Loucy (cell line): ENCODE results near the gene ZNF521.

ENCODE experiments used
- EZH2phosphoT487 ChIP-seq: fragments of 200-600 bp; IDR thresholded peaks from 2 replicates; pipeline ENCODE4 v1.6.1; 2018; ENCODE audit warnings: antibody characterized with exemption, mild to moderate bottlenecking, moderate library complexity, borderline replicate concordance
- TF ChIP-seq, protein P1 (sequence below): fragments of 200-600 bp; sonication (generic); conservative IDR thresholded peaks from 2 replicates; pipeline ENCODE4 v1.5.1; 2014; ENCODE audit warnings: mild to moderate bottlenecking, antibody characterized with exemption, low read length

DNA sequence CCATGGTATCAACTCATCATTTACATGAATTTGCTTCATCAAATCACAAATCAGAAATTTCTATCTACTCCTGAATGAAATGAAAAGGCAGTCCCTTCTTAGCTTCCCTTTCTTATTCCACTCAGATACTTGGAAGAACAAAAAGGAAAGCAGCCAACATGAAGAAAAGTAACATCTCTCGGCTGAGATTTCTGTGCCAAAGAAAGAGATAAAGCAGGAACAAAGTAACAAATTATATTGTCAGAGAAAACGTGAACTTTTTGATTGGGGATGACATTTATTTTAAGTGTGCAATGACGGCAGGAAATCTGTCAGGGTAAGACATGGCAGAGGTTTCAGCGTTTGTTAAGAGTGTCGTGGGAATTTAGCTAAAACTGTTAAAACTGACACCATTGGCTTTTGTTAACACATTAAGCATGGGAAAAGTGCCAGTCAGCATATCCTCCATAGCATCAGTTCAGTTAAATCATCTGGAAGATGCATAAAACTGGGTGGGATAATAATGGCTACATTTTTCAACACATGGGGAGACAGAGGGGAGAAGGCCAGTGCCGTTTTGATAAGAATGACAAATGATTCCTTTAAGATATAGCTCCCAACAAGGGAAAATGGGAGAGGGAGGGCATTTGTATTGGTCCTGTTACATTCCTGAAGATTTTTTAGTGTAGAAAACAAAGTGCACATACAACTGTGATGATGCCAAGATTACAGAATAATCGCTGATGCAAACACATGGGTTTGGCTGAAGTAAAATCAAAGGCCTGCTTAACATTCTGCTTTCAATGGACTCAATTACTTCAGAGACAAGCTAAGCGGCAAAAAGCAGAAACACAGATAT, 211.6 kb downstream of the ZNF521 start:
- TF ChIP-seq, protein P1, sequence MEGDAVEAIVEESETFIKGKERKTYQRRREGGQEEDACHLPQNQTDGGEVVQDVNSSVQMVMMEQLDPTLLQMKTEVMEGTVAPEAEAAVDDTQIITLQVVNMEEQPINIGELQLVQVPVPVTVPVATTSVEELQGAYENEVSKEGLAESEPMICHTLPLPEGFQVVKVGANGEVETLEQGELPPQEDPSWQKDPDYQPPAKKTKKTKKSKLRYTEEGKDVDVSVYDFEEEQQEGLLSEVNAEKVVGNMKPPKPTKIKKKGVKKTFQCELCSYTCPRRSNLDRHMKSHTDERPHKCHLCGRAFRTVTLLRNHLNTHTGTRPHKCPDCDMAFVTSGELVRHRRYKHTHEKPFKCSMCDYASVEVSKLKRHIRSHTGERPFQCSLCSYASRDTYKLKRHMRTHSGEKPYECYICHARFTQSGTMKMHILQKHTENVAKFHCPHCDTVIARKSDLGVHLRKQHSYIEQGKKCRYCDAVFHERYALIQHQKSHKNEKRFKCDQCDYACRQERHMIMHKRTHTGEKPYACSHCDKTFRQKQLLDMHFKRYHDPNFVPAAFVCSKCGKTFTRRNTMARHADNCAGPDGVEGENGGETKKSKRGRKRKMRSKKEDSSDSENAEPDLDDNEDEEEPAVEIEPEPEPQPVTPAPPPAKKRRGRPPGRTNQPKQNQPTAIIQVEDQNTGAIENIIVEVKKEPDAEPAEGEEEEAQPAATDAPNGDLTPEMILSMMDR, result no peak
- no peak for TF ChIP-seq EZH2phosphoT487
